Measurements from ENCODE around the gene ZNF569. TPM values are rescaled to one million over a fixed set of nuclear protein-coding genes. Genes with fewer than 3 reads are reported as not detected.

The ZNF569 gene
- total and polyA plus RNA-seq, 2 of the 8 experiments (the other 6 are each of a cell fraction or from before 2014, with no cell fraction given), result 2.4 to 10.5 TPM

DNA sequence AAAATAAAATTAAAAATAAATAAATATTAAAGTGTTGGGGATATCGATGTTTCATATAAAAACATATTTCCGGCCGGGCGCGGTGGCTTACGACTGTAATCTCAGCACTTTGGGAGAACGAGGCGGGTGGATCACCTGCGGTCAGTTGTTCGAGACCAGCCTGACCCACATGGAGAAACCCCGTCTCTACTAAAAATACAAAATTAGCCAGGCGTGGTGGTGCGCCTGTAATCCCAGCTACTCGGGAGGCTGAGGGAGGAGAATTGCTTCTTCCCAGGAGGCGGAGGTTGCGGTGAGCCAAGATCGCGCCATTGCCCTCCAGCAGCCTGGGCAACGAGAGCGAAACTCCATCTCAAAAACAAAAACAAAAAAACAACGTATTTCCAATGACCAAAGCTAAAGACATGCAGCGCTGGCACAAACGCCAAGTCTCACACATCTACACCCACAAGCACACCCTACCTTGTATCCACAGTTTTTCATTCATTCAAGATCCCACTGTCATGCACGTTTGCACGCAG is 907 bp downstream of the ZNF569 start (continued):
- TF ChIP-seq, protein P1, sequence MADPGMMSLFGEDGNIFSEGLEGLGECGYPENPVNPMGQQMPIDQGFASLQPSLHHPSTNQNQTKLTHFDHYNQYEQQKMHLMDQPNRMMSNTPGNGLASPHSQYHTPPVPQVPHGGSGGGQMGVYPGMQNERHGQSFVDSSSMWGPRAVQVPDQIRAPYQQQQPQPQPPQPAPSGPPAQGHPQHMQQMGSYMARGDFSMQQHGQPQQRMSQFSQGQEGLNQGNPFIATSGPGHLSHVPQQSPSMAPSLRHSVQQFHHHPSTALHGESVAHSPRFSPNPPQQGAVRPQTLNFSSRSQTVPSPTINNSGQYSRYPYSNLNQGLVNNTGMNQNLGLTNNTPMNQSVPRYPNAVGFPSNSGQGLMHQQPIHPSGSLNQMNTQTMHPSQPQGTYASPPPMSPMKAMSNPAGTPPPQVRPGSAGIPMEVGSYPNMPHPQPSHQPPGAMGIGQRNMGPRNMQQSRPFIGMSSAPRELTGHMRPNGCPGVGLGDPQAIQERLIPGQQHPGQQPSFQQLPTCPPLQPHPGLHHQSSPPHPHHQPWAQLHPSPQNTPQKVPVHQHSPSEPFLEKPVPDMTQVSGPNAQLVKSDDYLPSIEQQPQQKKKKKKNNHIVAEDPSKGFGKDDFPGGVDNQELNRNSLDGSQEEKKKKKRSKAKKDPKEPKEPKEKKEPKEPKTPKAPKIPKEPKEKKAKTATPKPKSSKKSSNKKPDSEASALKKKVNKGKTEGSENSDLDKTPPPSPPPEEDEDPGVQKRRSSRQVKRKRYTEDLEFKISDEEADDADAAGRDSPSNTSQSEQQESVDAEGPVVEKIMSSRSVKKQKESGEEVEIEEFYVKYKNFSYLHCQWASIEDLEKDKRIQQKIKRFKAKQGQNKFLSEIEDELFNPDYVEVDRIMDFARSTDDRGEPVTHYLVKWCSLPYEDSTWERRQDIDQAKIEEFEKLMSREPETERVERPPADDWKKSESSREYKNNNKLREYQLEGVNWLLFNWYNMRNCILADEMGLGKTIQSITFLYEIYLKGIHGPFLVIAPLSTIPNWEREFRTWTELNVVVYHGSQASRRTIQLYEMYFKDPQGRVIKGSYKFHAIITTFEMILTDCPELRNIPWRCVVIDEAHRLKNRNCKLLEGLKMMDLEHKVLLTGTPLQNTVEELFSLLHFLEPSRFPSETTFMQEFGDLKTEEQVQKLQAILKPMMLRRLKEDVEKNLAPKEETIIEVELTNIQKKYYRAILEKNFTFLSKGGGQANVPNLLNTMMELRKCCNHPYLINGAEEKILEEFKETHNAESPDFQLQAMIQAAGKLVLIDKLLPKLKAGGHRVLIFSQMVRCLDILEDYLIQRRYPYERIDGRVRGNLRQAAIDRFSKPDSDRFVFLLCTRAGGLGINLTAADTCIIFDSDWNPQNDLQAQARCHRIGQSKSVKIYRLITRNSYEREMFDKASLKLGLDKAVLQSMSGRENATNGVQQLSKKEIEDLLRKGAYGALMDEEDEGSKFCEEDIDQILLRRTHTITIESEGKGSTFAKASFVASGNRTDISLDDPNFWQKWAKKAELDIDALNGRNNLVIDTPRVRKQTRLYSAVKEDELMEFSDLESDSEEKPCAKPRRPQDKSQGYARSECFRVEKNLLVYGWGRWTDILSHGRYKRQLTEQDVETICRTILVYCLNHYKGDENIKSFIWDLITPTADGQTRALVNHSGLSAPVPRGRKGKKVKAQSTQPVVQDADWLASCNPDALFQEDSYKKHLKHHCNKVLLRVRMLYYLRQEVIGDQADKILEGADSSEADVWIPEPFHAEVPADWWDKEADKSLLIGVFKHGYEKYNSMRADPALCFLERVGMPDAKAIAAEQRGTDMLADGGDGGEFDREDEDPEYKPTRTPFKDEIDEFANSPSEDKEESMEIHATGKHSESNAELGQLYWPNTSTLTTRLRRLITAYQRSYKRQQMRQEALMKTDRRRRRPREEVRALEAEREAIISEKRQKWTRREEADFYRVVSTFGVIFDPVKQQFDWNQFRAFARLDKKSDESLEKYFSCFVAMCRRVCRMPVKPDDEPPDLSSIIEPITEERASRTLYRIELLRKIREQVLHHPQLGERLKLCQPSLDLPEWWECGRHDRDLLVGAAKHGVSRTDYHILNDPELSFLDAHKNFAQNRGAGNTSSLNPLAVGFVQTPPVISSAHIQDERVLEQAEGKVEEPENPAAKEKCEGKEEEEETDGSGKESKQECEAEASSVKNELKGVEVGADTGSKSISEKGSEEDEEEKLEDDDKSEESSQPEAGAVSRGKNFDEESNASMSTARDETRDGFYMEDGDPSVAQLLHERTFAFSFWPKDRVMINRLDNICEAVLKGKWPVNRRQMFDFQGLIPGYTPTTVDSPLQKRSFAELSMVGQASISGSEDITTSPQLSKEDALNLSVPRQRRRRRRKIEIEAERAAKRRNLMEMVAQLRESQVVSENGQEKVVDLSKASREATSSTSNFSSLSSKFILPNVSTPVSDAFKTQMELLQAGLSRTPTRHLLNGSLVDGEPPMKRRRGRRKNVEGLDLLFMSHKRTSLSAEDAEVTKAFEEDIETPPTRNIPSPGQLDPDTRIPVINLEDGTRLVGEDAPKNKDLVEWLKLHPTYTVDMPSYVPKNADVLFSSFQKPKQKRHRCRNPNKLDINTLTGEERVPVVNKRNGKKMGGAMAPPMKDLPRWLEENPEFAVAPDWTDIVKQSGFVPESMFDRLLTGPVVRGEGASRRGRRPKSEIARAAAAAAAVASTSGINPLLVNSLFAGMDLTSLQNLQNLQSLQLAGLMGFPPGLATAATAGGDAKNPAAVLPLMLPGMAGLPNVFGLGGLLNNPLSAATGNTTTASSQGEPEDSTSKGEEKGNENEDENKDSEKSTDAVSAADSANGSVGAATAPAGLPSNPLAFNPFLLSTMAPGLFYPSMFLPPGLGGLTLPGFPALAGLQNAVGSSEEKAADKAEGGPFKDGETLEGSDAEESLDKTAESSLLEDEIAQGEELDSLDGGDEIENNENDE (IDR thresholded peaks at IDR 0.05; ENCODE audit: insufficient replicate concordance, low read length), result no peak
- TF ChIP-seq EZH2 (IDR thresholded peaks at IDR 0.05; ENCODE audit: low read depth, low read length, severe bottlenecking), result no peak

Data from H1 (cell line).